CD4-positive, CD25-positive, alpha-beta regulatory T cell (primary cell): ENCODE measurements around the gene HSDL1. TPM values are rescaled to one million over a fixed set of nuclear protein-coding genes. Genes with fewer than 3 reads are reported as not detected.

Experiments
- ATAC-seq, 2 donors: fragments of 150-1000 bp; cut with Tn5 transposase; one replicate each; pipeline ENCODE4 v1.10.0; 2021; ENCODE audit warnings: low read depth in 2 of 2, moderate number of reproducible peaks in 2 of 2, moderate library complexity in 1 of 2
- DNase-seq, 3 donors: peaks; one replicate each; pipeline versions ENCODE4 v3.0.0 to v3.0.0-alpha.2; 2012 to 2022; ENCODE audit warnings: mixed read lengths in 1 of 3
- H3K27ac ChIP-seq: one replicate; pipeline ENCODE4 v1.7.0; 2013; ENCODE audit warnings: mild to moderate bottlenecking, low read length; ENCODE audit not compliant: insufficient read depth, poor library complexity, severe bottlenecking
- H3K27me3 ChIP-seq: one replicate; pipeline ENCODE4 v1.7.0; 2013; ENCODE audit warnings: low read length; ENCODE audit not compliant: control insufficient read depth, insufficient read depth
- H3K36me3 ChIP-seq: one replicate; pipeline ENCODE4 v1.7.0; 2013; ENCODE audit warnings: mild to moderate bottlenecking, low read length, moderate library complexity; ENCODE audit not compliant: control insufficient read depth, insufficient read depth
- H3K4me1 ChIP-seq: 2 replicates; pipeline ENCODE4 v1.7.0; 2013; ENCODE audit warnings: mild to moderate bottlenecking, low read length; ENCODE audit not compliant: insufficient read depth, control insufficient read depth, poor library complexity, severe bottlenecking
- H3K4me3 ChIP-seq: one replicate; pipeline ENCODE4 v1.7.0; 2013; ENCODE audit warnings: low read depth, mild to moderate bottlenecking, low read length, moderate library complexity
- H3K9me3 ChIP-seq, 2 experiments: 1 replicate in 1 of 2; 2 replicates in 1 of 2; pipeline ENCODE4 v1.7.0; 2013; ENCODE audit warnings: low read length in 2 of 2, mild to moderate bottlenecking in 1 of 2, moderate library complexity in 1 of 2; ENCODE audit not compliant: control insufficient read depth in 2 of 2
- H3K27ac Mint-ChIP-seq, 3 donors: one replicate each; pipeline ENCODE4 v1.8.0; 2020 to 2022; ENCODE audit warnings: mild to moderate bottlenecking in 3 of 3, mixed read lengths in 3 of 3, moderate library complexity in 2 of 3
- H3K27me3 Mint-ChIP-seq: one replicate; pipeline ENCODE4 v1.8.0; 2022; ENCODE audit warnings: mild to moderate bottlenecking, mixed read lengths
- H3K36me3 Mint-ChIP-seq: one replicate; pipeline ENCODE4 v1.8.0; 2020; ENCODE audit warnings: mixed read lengths
- H3K4me1 Mint-ChIP-seq, 4 donors: one replicate each; pipeline ENCODE4 v1.8.0; 2020 to 2022; ENCODE audit warnings: mixed read lengths in 4 of 4, mild to moderate bottlenecking in 1 of 4
- H3K4me3 Mint-ChIP-seq, 4 donors: one replicate each; pipeline ENCODE4 v1.8.0; 2020 to 2022; ENCODE audit warnings: mild to moderate bottlenecking in 4 of 4, mixed read lengths in 4 of 4, moderate library complexity in 3 of 4
- H3K9me3 Mint-ChIP-seq, 7 donors: one replicate each; pipeline ENCODE4 v1.8.0; 2020 to 2022; ENCODE audit warnings: mixed read lengths in 7 of 7, mild to moderate bottlenecking in 3 of 7, moderate library complexity in 2 of 7
- polyA plus RNA-seq, 4 donors: library from polyadenylated mRNA; unstranded; fragments of 300-500 nt; fragmentation: Illumina TruSeq; gene quantifications; one replicate each; pipeline ENCODE4 v1.2.3, GENCODE V29; 2021
- total RNA-seq: library from RNA; stranded (reverse); gene quantifications from one replicate; pipeline ENCODE4 v1.2.3, GENCODE V29; 2022

The HSDL1 gene
- total and polyA plus RNA-seq, 5 donors from 2014 or later = 6.8 to 17.3 (median 9.9) TPM

DNA sequence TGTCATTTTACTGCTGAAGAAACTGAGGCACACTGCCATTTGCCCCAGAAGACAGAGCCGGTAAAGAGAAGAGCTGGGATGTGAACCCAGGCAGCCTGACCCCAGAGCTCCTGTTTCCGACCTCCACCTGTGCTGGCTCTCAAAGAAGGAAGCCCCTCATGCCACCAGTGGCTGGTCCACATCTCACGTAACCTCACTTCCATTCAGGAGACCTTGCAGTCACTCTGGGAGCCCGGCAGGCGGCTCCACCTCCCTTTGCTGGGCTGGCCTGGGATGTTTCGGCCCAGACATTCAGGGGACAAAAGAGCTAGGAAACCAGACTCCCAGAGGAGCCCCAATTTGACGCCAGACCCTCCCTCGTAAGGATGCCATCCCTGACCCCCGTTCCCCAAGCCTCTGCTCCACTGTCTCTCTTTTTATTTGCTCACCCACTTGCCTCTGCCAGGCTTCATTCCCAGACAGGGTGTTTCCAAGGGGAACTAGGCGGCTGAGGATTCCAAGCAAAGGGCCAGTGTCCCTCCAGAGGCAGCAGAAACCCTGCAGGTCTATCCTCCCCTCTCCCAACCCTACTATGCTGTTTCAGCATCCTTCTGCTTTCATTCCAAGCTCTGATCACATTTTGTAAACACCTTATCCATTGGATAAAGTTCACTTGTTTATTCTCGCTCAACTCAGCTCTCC, 39.1 kb upstream of the HSDL1 start:
- Histone ChIP-seq H3K27ac (no peak overlapping the region), H3K4me1 (peaks cover 15% of the 10 kb centered on the region), H3K9me3 (no peaks in the 10 kb centered on the region), H3K4me3 (no peak overlapping the region), H3K36me3 (peaks cover 33% of the 10 kb centered on the region), H3K27me3 (no peaks in the 10 kb centered on the region)
- DNase-seq = no peak
- H3K9me3 Mint-ChIP-seq = no peaks in the 10 kb centered on the region
- H3K27me3 Mint-ChIP-seq = peaks cover 4% of the 10 kb centered on the region
- peak overlapping the region in 1 of 3 donors; percentile 39 for H3K27ac Mint-ChIP-seq
- no peak for ATAC-seq
- peaks cover 0 to 31% (median 17%) of the 10 kb centered on the region in 4 donors for H3K4me1 Mint-ChIP-seq
- peak overlapping the region in 3 of 4 donors; percentile 27 to 99 (median 94) for H3K4me3 Mint-ChIP-seq
- peaks cover 11% of the 10 kb centered on the region for H3K36me3 Mint-ChIP-seq

DNA sequence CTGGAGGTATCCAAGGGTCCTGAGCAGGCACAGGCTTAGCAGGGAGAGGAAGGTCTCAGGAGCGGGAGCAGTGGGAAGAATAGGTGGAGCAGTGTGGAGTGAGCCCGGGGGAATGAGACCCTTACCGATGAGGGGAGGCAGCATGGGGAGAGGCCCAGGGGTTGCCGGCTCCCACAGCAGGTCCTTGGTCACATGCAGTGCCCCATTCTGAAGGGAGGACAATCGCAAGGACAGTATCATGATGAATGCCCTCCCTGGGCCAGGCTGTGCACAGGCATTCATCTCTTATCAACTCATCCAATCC, 38.5 kb upstream of the HSDL1 start:
- Histone ChIP-seq H3K27ac (no peak overlapping the region), H3K4me1 (peaks cover 15% of the 10 kb centered on the region), H3K4me3 (no peak overlapping the region), H3K27me3 (no peaks in the 10 kb centered on the region), H3K36me3 (peaks cover 33% of the 10 kb centered on the region), H3K9me3 (no peaks in the 10 kb centered on the region)
- peak overlapping the region in 1 of 3 donors; percentile 92 for H3K27ac Mint-ChIP-seq
- peaks cover 11% of the 10 kb centered on the region for H3K36me3 Mint-ChIP-seq
- ATAC-seq (no peak), DNase-seq (no peak)
- peaks cover 0 to 31% (median 17%) of the 10 kb centered on the region in 4 donors for H3K4me1 Mint-ChIP-seq
- H3K27me3 Mint-ChIP-seq = peaks cover 4% of the 10 kb centered on the region
- H3K9me3 Mint-ChIP-seq = no peaks in the 10 kb centered on the region
- H3K4me3 Mint-ChIP-seq = no peak overlapping the region

DNA sequence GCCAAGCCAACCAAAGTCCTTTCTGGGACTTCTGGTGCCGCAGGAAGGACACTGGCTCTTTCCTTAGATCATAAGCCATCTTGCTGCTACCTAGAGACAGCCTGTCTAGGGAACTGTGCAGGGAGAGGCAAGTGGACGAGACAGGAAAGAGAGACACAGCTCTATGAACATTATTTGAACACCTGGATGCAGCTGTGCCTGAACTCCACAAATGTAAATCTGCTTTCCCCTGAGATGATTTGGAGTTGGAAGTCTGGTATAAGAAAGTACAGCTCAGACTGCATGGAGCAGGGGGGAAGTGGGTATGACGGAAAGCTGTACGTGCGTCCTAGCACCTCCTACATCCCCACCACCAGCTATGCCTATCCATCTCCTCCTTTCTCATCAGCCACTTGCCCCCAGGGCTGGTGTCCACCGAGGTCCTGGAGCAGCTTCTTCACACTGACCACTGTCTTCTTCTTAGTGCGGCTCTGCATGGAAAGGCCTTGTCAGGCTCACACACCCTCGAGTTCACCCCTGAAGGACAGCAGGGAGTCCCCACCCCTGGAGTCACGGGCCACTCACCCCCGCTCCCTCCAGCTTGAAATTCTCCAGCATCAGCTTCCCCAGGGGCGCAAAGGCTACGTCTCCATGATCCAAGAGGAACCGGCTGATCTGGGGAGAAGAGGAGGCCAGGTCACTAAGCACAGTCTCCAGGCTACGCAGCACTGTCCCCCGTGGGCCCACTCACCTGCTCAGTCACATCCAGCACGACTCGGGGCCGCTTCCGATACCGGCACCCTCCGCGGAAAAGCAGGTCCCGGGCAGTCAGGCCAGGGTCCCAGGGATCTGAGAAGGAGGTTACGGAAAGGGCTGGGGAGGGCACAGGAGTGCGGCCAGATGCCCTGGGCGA, 37.9 kb upstream of the HSDL1 start:
- Mint-ChIP-seq H3K4me1 (peaks cover 0 to 31% (median 17%) of the 10 kb centered on the region in 4 donors), H3K4me3 (peak overlapping the region in 2 of 4 donors; percentile 38 to 56), H3K9me3 (no peaks in the 10 kb centered on the region), H3K36me3 (peaks cover 15% of the 10 kb centered on the region), H3K27ac (peak overlapping the region in 1 of 3 donors; percentile 92), H3K27me3 (peaks cover 4% of the 10 kb centered on the region)
- DNase-seq (no peak), ATAC-seq (no peak)
- H3K27me3 ChIP-seq = no peaks in the 10 kb centered on the region
- no peak overlapping the region for H3K4me3 ChIP-seq
- H3K9me3 ChIP-seq = no peaks in the 10 kb centered on the region
- H3K4me1 ChIP-seq = peaks cover 15% of the 10 kb centered on the region
- H3K36me3 ChIP-seq = peaks cover 33% of the 10 kb centered on the region
- H3K27ac ChIP-seq = no peak overlapping the region

DNA sequence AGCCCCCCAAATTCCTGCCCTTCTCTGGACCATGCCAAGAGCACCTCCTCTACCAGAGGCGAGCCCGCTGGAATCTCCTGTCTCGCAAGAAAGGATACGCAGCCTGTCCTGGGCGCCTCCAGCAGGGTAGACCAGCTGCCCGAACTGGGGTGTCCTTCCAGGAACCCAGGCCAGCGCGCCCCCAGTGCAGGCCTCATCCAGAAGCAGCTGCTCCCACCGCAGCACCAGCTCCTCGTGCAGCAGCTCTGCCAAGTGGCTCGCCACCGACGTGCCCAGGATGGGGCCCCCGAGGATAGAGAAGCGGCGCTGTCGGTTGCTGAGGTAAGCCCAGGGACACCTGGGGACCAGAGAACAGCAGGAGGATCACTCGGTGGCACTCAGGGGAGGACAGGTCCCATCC, 37.1 kb upstream of the HSDL1 start:
- Histone ChIP-seq H3K27me3 (no peaks in the 10 kb centered on the region), H3K4me1 (peaks cover 14% of the 10 kb centered on the region), H3K9me3 (no peaks in the 10 kb centered on the region), H3K27ac (no peak overlapping the region), H3K36me3 (peaks cover 33% of the 10 kb centered on the region), H3K4me3 (no peak overlapping the region)
- no peak overlapping the region for H3K27ac Mint-ChIP-seq
- peaks cover 19% of the 10 kb centered on the region for H3K36me3 Mint-ChIP-seq
- H3K4me3 Mint-ChIP-seq = no peak overlapping the region
- no peaks in the 10 kb centered on the region for H3K9me3 Mint-ChIP-seq
- no peak for ATAC-seq
- peaks cover 4% of the 10 kb centered on the region for H3K27me3 Mint-ChIP-seq
- H3K4me1 Mint-ChIP-seq = peaks cover 0 to 29% (median 15%) of the 10 kb centered on the region in 4 donors
- DNase-seq = no peak

DNA sequence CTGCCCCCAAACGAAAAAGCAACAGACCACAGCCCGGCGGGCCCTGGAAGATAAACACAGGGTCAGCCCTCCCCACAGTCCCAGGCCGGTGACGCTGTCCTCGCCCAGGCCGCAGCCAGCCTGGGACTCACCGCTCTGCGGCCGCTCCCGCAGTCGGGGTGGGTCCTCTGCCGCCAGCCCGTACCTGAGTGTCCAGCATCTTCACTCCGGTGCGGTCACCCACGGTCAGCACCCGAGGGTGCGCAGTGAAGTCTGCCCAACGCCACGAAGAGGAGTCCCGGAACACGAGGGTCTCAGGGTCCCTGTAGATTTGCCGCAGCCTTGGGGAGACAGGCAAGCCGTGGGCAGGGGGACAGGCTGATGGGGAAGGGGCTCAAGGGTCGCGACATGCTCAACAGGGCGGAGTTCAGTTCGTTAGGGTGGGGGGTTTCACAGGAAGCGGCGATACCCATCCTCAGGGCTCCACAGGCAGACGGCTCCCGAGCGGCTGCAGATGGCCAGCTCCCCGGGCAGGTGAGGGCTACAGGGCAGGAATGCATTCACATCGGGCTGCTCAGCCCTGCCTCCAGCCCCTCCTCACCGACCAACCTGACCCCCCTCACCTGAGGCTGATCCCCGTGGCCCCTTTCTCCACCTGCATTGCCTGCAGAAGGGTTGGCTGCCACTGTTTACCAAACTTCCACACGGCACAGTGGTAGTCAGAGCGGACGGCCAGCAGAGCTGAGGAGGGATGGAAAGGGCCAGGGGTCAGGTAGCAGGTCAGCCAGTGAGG, 36.4 kb upstream of the HSDL1 start:
- H3K27ac ChIP-seq = no peak overlapping the region
- H3K36me3 ChIP-seq = peaks cover 33% of the 10 kb centered on the region
- no peak for ATAC-seq
- peaks cover 8% of the 10 kb centered on the region for H3K4me1 ChIP-seq
- peaks cover 0 to 24% (median 13%) of the 10 kb centered on the region in 4 donors for H3K4me1 Mint-ChIP-seq
- DNase-seq = no peak
- H3K27ac Mint-ChIP-seq = no peak overlapping the region
- H3K27me3 ChIP-seq = no peaks in the 10 kb centered on the region
- no peaks in the 10 kb centered on the region for H3K27me3 Mint-ChIP-seq
- H3K36me3 Mint-ChIP-seq = peaks cover 19% of the 10 kb centered on the region
- H3K9me3 Mint-ChIP-seq = no peaks in the 10 kb centered on the region
- H3K4me3 ChIP-seq = no peak overlapping the region
- H3K4me3 Mint-ChIP-seq = no peak overlapping the region
- no peaks in the 10 kb centered on the region for H3K9me3 ChIP-seq

DNA sequence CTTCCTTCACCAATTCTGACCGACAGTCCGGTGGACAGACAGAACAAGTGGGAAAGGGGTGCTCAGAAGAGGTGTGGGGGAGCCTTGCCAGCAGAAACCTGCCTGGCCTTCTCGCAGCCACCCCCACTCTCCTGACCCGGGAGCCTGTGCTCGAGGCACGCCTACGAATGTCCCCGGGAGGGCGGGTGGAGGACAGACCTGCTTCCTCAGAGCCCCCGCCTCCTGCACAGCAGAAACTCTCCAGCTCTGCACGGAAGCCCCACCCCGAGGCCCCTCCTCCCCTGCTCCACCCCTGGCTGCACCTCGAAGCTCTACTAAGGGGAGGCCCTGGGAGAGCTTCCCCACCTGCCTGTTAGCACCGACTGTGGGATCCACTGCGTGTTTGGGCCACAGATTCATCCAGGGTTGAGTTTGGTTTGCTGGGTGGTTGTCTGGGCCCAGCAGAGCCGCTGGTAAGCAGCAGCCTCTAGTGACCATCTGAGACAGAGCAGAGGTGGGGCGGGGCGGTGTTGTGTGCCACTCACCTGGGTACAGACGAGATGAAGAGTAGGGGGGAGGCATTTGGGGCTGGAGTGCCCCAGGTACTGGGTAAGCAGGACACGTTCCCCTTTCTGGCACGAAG, 35.7 kb upstream of the HSDL1 start:
- peaks cover 0 to 17% (median 10%) of the 10 kb centered on the region in 4 donors for H3K4me1 Mint-ChIP-seq
- H3K9me3 ChIP-seq = no peaks in the 10 kb centered on the region
- peaks cover 19% of the 10 kb centered on the region for H3K36me3 Mint-ChIP-seq
- H3K36me3 ChIP-seq = peaks cover 33% of the 10 kb centered on the region
- H3K4me1 ChIP-seq = peaks cover 1% of the 10 kb centered on the region
- no peak overlapping the region for H3K4me3 ChIP-seq
- no peaks in the 10 kb centered on the region for H3K9me3 Mint-ChIP-seq
- no peaks in the 10 kb centered on the region for H3K27me3 ChIP-seq
- DNase-seq = no peak
- no peak overlapping the region for H3K27ac Mint-ChIP-seq
- ATAC-seq = no peak
- no peaks in the 10 kb centered on the region for H3K27me3 Mint-ChIP-seq
- no peak overlapping the region for H3K27ac ChIP-seq
- H3K4me3 Mint-ChIP-seq = no peak overlapping the region

DNA sequence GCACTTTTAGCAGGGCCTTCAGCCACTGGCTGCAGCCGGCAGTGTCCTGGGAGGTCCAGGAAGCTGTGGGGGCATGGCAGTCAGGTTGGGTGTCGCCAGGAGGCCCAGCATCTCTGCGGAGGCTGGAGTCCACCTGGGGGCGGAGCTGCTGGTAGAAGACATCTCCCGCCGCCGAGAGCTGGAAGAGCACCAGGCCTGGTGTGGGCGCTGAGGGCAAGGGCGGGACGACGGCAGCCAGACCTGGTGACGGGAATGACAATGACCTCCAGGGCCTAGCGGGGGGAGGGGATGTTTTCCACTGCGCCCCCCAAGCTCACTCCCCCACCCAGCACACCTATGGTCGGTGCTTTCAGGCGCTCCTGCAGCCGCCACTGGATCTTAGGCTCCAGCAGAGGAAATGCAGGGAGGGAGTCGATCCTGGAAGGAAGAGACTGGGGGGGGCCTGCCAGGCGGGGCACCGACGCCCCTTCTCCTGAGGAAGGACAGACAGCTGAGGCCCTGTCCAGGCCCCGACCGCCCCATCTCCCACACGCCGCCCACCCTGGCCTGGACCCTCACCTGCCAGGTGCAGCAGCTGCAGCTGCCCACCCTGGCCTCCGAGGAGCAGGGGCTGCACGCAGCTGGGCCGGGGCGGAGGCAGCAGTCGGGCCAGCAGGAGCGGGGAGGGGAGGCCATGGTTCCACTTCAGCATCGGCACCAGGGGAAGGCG, 34.8 kb upstream of the HSDL1 start:
- Mint-ChIP-seq H3K27ac (no peak overlapping the region), H3K9me3 (no peaks in the 10 kb centered on the region), H3K4me3 (no peak overlapping the region), H3K36me3 (peaks cover 19% of the 10 kb centered on the region), H3K27me3 (no peaks in the 10 kb centered on the region), H3K4me1 (peaks cover 0 to 14% (median 7%) of the 10 kb centered on the region in 4 donors)
- ATAC-seq (no peak), DNase-seq (no peak)
- peaks cover 33% of the 10 kb centered on the region for H3K36me3 ChIP-seq
- no peak overlapping the region for H3K4me3 ChIP-seq
- no peaks in the 10 kb centered on the region for H3K4me1 ChIP-seq
- H3K27me3 ChIP-seq = no peaks in the 10 kb centered on the region
- H3K27ac ChIP-seq = no peak overlapping the region
- no peaks in the 10 kb centered on the region for H3K9me3 ChIP-seq
